HepG2 (cell line): ENCODE data around the gene MFAP2. TPM values are rescaled to one million over a fixed set of nuclear protein-coding genes. Genes with fewer than 3 reads are reported as not detected.

Source experiments
- ARNTL ChIP-seq: sonication (generic); formaldehyde crosslinking; IDR thresholded peaks from 2 replicates; pipeline ENCODE4 v1.4.0; 2020; ENCODE audit warnings: mild to moderate bottlenecking, missing genetic modification reagents
- CENPT ChIP-seq: sonication (generic); formaldehyde crosslinking; IDR thresholded peaks from 2 replicates; pipeline ENCODE4 v1.8.0; 2022; ENCODE audit warnings: low read depth, mild to moderate bottlenecking, moderate library complexity, missing genetic modification reagents
- EHMT2 ChIP-seq: fragments of 200-600 bp; sonication (generic); IDR thresholded peaks from 2 replicates; pipeline ENCODE4 v1.7.0; 2017; ENCODE audit warnings: antibody characterized with exemption, low read depth, low read length, borderline replicate concordance
- GLI4 ChIP-seq: sonication (generic); formaldehyde crosslinking; IDR thresholded peaks from 2 replicates; pipeline ENCODE4 v1.5.1; 2020; ENCODE audit warnings: missing genetic modification reagents, mild to moderate bottlenecking, moderate library complexity, borderline replicate concordance
- HES4 ChIP-seq: sonication (generic); formaldehyde crosslinking; IDR thresholded peaks from 2 replicates; pipeline ENCODE4 v1.9.0; 2021; ENCODE audit warnings: mild to moderate bottlenecking, missing genetic modification reagents, borderline replicate concordance
- HOXD1 ChIP-seq: sonication (generic); formaldehyde crosslinking; IDR thresholded peaks from 2 replicates; pipeline ENCODE4 v1.5.0; 2020; ENCODE audit warnings: missing genetic modification reagents
- KMT2B ChIP-seq: IDR thresholded peaks from 2 replicates; pipeline ENCODE4 v1.6.1; 2016; ENCODE audit warnings: missing genetic modification reagents, missing compliant biosample characterization
- PBX3 ChIP-seq: sonication (generic); formaldehyde crosslinking; IDR thresholded peaks from 2 replicates; pipeline ENCODE4 v1.8.1; 2023; ENCODE audit warnings: missing genetic modification reagents, inconsistent platforms, borderline replicate concordance
- SP5 ChIP-seq: IDR thresholded peaks from 2 replicates; pipeline ENCODE4 v1.6.1; 2016; ENCODE audit warnings: low read depth, borderline replicate concordance
- ZBTB37 ChIP-seq: sonication (generic); formaldehyde crosslinking; IDR thresholded peaks from 2 replicates; pipeline ENCODE4 v1.4.0; 2020; ENCODE audit warnings: mild to moderate bottlenecking, missing genetic modification reagents
- ZNF318 ChIP-seq: sonication (generic); formaldehyde crosslinking; IDR thresholded peaks from 2 replicates; pipeline ENCODE4 v1.4.0; 2020; ENCODE audit warnings: mild to moderate bottlenecking, missing genetic modification reagents
- polyA plus RNA-seq, 8 experiments: library from polyadenylated mRNA; depleted of rRNA in 3 of 8; stranded (reverse) in 7 of 8; unstranded in 1 of 8; fragments of >200 nt; fragmentation: Illumina TruSeq in 4 of 8; extraction: Trizol in 4 of 8; gene quantifications; 2 replicates each; pipeline versions ENCODE4 v1.2.1 to v1.2.3, GENCODE V29; 2011 to 2016; ENCODE audit warnings: low read depth in 4 of 8, missing spikeins in 1 of 8, mixed read lengths in 1 of 8; ENCODE audit not compliant: insufficient read depth in 1 of 8
- total RNA-seq, 5 experiments: library from RNA; depleted of rRNA; stranded (reverse); fragments of >200 nt; fragmentation: Illumina TruSeq; extraction: Trizol; gene quantifications; 2 replicates each; pipeline ENCODE4 v1.2.3, GENCODE V29; 2016; ENCODE audit warnings: low read depth in 1 of 5

The MFAP2 gene
- total and polyA plus RNA-seq, 2 of the 13 experiments (the other 11 are each of a cell fraction or from before 2014, with no cell fraction given) = 1.1 to 1.4 TPM

GRCh38 chr1:16986113-16986512, 5.7 kb upstream of the MFAP2 start (continued):
- TF ChIP-seq PBX3 (CRISPR knock-in tag) = no peak
- TF ChIP-seq HES4 (CRISPR knock-in tag) = no peak
- no peak for TF ChIP-seq KMT2B (CRISPR knock-in tag)
- no peak for TF ChIP-seq ZBTB37 (CRISPR knock-in tag)
- TF ChIP-seq HOXD1 (CRISPR knock-in tag) = no peak
- TF ChIP-seq CENPT (CRISPR knock-in tag) = no peak
- TF ChIP-seq ZNF318 (CRISPR knock-in tag) = no peak
- TF ChIP-seq ARNTL (CRISPR knock-in tag) = no peak
- no peak for TF ChIP-seq EHMT2
- no peak for TF ChIP-seq GLI4 (CRISPR knock-in tag)
- TF ChIP-seq SP5 = no peak
